Measurements from ENCODE around the gene TBC1D22A. TPM values are rescaled to one million over a fixed set of nuclear protein-coding genes. Genes with fewer than 3 reads are reported as not detected.
A peak's percentile ranks its signal among the peaks of the same experiment; 100 is the strongest.
"Not testable (repeated sequence)": the region's sequence is repeated elsewhere in the genome, so short reads cannot be mapped to it uniquely, and the experiment has no call there.

The TBC1D22A gene
- total RNA-seq, 1 experiment from 2014 or later = 20.9 TPM

- BruUV-seq (replicated peaks) = no TSS peak
- Histone ChIP-seq H3K4me1 (ENCODE audit: control insufficient read depth in 1 of 2, insufficient read depth in 2 of 2, low read length in 2 of 2) (no peaks in the 10 kb centered on the region), H3K36me3 (ENCODE audit: control insufficient read depth in 1 of 2, insufficient read depth in 2 of 2, low read length in 2 of 2) (no peaks in the 10 kb centered on the region), H3K79me2 (ENCODE audit: insufficient read depth, low read length) (no peaks in the 10 kb centered on the region), H2AFZ (ENCODE audit: low read depth, low read length, poor library complexity, severe bottlenecking) (no peak overlapping the region), H3K27me3 (ENCODE audit: insufficient read depth, low read length) (no peaks in the 10 kb centered on the region), H3K27ac (ENCODE audit: low read depth, low read length) (no peak overlapping the region), H3K4me2 (ENCODE audit: low read length) (no peak overlapping the region), H3K9ac (ENCODE audit: low read length) (no peak overlapping the region), H3K9me3 (ENCODE audit: control insufficient read depth in 1 of 2, insufficient read depth in 1 of 2, low read depth in 1 of 2, low read length in 2 of 2) (no peaks in the 10 kb centered on the region), H3K4me3 (replicated peaks in 1 of 2; ENCODE audit: low read depth in 1 of 2, low read length in 2 of 2) (no peak overlapping the region), H3K9me2 (ENCODE audit: insufficient read depth) (no peaks in the 10 kb centered on the region), H4K20me1 (ENCODE audit: insufficient read depth) (no peaks in the 10 kb centered on the region)
- TF ChIP-seq ZFX (IDR thresholded peaks at IDR 0.05) (no peak), MAX (IDR thresholded peaks at IDR 0.05) (no peak), REST (IDR thresholded peaks at IDR 0.05; ENCODE audit: low read depth) (no peak)
- POLR2A ChIA-PET = no interaction called here
- ATAC-seq (peak; percentile 37), DNase-seq (ENCODE audit: low read depth, low spot score) (no peak)
- intact Hi-C loops (cut with micrococcal nuclease) = no loop called here
- RAD21 ChIA-PET (ENCODE audit: low non-redundant PET in 1 of 2, low total read pairs in 2 of 2, uncharacterized antibody in 2 of 2, unreplicated experiment in 2 of 2) = no interaction called here
- CTCF ChIA-PET = interaction anchor here (1.0 kb wide), 1 partner anchor 371 kb away, joined by 3 read pairs; no protein-coding TSS in a partner anchor
Measured at GRCh38 chr22:47169801-47170140, 407.3 kb downstream of the TBC1D22A start.

GRCh38 chr22:47170511-47171440 lies 408.3 kb downstream of the TBC1D22A start:
- H3K9me2 ChIP-seq (ENCODE audit: insufficient read depth); H3K36me3 ChIP-seq (ENCODE audit: control insufficient read depth in 1 of 2, insufficient read depth in 2 of 2, low read length in 2 of 2); BruUV-seq (replicated peaks); H3K79me2 ChIP-seq (ENCODE audit: insufficient read depth, low read length); H4K20me1 ChIP-seq (ENCODE audit: insufficient read depth); H3K27ac ChIP-seq (ENCODE audit: low read depth, low read length); H3K4me1 ChIP-seq (ENCODE audit: control insufficient read depth in 1 of 2, insufficient read depth in 2 of 2, low read length in 2 of 2); intact Hi-C loops (cut with micrococcal nuclease); DNase-seq (ENCODE audit: low read depth, low spot score); CTCF ChIA-PET; H3K9ac ChIP-seq (ENCODE audit: low read length); ATAC-seq; H3K4me3 ChIP-seq (replicated peaks in 1 of 2; ENCODE audit: low read depth in 1 of 2, low read length in 2 of 2); H3K27me3 ChIP-seq (ENCODE audit: insufficient read depth, low read length); H3K9me3 ChIP-seq (ENCODE audit: control insufficient read depth in 1 of 2, insufficient read depth in 1 of 2, low read depth in 1 of 2, low read length in 2 of 2); H2AFZ ChIP-seq (ENCODE audit: low read depth, low read length, poor library complexity, severe bottlenecking); H3K4me2 ChIP-seq (ENCODE audit: low read length); POLR2A ChIA-PET; RAD21 ChIA-PET (ENCODE audit: low non-redundant PET in 1 of 2, low total read pairs in 2 of 2, uncharacterized antibody in 2 of 2, unreplicated experiment in 2 of 2): not testable (repeated sequence)
